NCI-H82 (cell line): ENCODE measurements around the gene SKI.
A peak's percentile ranks its signal among the peaks of the same experiment; 100 is the strongest.

ENCODE experiments used
- DNase-seq: peaks from one replicate; lab custom pipeline; 2025; lab: John Stamatoyannopoulos, UW

SKI gene

DNA sequence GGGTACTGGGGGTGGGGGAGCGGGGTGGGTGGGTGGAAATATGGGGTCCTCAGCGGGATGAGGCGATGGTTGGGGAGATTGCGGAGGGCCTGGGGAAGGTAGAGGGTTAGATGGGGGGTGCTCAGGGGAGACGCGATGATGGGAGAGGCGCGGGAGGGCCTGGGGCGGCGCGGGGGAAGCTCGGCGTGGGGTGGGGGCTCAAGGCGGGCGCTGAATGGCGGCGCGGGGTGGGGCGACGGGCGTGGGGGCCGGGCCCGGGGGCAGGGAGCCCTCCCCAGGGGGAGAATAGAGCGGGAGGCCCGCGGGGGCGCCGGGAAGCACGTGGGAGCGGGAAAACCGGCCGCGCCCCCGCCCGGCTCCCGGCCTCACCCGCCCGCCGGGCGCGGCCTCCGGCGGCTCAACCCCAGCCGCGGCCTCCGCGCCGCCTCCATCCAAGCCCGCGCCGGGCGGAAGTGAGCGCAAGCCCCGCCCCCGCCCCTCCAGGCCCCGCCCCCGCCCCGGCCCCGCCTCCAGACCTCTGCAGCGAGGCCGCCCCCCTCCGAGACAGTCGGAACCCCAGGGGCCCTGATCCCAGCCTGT is 33.7 kb upstream of the SKI start, which contains the start of gene FAAP20:
FAAP20 (minus strand) TSS at position 454 of the 579 bp plus-strand sequence; CDS start at position 431, 23 bp downstream.
- DNase-seq: peak; percentile 83

DNA sequence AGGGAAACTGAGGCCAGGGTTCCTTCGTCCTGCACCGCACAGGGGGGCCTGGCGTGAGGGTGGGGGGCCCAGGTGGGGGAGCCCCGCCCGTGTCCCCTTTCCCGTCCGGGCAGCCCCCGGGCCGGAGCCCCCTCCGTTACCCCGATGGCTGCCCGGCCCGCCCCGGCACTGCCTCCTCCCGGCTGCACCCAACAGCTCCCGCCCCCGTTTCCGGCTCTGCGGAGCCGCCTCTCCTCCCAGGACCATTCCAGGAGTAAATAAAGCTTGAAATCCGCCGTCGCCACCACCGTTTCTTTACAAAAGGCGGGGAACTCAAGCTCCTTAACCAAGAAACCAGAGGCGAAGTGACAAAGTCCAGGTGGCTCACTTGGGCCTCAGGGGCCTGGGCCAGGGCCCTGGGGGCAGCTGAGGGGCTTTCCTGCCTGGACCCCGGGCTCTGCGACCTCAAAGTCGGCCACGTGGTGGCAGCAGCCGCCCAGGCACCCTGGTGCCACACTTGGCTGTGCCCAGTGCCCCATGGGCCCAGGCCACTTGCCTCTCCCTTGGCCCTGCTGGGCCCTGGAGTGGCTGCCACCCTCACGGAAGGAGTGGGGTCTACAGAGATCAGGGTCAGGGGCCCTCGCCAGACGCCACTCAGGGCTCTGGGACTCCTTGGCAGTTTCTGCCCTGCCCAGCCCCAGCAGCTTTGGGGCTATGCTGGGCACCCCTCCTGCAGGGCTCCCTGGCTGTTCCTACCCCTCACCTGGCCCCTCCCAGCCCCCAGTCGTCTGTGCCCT is 33.0 kb upstream of the SKI start:
- peak; percentile 93 for DNase-seq

DNA sequence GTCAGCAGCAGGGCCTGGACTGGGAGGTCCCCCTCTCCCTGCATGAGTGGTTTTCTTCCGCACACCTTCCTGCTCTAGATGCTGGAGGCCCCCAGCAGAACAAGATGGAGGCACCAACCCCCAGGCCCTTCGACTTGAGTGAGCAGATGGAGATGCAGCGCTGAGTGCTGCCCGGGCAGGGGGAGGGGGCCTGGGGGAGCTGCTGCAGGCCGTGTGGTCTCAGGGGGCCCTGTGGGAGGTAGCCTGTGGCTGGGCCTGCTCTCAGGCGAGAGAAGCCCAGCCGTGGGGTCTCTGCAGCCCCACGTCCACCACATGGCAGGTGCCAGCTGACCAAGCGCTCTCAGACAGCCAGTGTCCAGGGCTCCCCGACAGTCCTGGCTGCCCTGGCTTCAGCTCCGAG is 32.3 kb upstream of the SKI start:
- peak; percentile 68 for DNase-seq

DNA sequence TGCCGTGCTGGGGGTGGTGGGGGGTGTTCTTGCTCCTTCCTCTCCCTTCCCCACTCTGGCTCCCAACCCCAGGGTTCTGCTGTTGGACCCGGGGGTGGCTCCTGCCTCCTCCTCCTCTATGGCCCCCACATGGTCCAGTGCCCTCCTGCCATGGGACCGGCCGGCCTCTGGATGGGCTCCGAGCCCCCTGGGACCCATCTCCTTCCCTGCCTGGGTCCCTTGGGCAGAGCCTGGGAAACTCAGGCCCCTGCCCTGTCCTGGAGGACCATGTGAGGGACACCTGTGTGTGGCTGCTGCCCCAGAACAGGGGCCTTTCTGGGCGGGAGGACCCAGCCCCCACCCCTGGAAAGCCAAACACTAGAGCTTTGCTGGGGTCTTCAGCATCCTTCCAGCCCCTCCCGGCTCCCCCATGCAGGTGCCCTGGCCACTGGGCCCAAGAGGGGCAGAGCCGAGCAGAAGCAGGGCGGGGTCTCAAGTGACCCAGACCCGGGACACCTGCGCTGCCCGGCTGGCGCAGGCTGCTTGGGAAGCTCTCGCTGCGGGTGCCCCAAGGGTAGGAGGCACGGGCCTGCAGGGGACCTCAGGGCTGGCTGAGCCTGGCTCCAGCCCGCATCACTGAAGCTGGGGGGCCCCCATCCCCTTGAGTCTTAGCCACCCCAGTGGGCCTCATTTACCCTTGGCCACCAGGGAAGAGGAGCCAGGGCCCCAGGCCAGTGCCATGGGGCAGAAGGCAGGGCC is 31.0 kb upstream of the SKI start:
- no peak for DNase-seq

DNA sequence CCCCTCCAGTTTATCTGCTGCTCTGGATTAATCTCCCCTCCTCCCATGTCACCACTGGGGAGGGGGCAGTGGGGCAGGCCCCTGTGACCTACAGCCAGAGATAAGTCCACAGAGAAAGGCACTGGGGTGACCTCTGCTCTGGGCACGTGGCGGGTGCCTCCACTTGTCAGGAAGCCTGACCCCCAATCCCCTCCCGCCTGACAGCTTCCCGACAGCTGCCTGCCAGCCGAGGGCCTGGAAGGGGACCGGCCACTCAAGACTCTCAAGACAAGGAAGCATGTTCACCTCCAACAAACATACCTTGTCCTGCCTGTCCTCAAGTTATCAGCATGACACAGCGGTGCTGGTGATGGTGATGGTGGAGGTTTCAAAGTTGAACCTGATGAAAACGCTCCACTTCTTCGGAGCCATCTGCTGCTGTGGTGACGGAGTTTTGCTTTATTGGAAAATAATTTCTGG is 30.4 kb upstream of the SKI start:
- DNase-seq: no peak

DNA sequence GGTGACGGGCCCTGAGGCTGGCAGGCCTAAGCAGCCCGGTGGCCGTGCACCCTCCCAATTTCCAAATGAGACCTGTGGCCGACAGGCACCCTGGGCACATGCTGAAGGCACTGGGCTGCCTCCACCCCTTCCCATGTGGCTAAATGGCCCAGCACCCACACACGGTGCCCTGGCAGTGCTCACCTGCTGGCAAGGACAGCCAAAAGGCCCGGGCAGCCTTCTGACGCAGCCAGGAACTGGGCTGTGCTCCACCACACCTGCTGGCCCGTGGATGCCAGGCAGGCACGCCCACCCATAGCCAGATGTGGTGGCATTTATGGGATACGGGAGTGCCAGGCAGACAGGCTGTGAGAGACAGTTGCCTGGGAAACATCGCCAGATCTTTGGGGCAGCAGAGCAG is 29.5 kb upstream of the SKI start:
- DNase-seq: no peak

DNA sequence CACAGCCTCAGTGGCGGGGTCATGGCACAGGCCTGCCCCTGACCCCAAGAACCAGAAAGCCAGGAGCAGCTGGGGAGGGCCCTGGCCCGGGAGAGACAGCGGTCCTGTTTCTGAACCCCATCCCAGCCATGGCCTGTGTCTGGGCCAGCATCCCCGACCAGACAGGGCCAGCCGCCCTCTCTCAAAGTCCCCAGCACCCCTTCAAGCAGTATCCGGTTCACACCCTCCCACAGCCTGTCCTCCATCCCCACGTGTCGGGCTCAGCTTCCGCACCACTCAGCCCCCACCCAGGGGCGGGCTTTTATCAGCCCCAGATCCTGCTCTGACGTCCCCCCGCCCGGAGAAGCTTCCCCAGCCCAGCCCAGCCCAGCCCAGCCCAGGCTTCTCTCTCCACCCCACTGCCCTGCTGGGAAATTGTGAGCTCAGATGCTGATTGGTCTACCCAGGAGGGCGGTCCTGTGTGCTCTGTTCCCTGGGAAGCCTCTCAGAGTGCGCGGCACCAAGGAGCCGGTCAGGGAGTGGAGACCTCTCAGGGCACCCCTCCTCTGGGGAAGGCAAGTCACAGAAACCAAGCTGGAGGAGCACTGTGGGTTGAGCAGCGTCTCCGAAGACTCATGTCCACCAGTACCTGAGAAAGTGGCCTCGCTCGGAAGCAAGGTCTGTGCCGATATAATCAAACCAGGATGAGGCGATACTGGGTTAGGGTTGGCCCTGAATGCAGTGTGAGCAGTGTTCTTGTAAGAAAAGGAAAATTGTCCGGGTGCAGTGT is 28.9 kb upstream of the SKI start:
- peak; percentile 96 for DNase-seq

DNA sequence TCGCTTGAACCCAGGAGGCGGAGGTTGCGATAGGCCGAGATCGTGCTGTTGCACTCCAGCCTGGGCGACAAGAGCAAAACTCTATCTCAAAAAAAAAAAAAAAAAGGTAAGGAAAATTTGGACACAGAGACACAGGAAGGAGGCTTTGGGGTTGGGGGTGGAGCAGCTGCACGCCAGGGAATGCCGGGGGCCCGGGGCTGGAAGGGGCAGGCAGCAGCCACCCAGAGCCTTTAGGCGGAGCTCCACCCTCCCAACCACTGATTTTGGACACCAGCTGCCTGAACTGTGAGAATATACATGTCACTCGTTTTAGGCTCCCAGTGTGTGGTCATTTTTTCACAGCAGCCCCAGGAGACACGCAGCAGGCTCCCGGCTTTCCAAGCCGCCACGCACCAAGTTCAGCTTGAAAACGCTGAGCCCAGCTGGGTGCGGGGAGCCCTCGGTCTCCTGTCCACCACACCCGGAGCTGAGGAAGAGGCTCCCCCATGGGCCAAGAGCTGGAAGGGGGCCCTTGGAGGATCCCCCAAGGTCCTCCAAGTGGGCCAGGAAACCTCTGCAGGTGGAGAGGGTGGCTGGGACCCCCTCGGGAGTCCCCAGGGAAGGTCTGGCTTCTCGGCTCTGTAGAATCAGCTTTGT is 27.7 kb upstream of the SKI start:
- no peak for DNase-seq

DNA sequence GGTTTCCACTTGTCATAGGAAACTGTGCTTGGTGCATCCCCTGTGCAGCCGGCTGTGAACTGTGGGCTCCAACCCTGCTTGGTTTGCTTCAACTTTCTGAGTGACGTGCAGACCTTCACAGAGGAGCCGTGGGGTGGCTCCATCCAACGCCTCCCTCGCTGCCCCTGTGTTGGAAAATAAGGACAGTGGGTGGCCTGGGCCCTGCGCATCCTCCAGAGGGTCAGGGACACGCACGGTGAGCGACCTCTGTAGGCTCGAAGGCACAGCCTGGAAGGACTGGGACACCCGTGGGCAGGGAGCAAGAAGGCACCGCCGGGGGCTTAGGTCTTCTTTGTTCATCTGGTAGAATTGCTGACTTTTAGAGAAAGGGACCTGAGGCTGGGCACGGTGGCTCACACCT is 27.1 kb upstream of the SKI start:
- DNase-seq: no peak

DNA sequence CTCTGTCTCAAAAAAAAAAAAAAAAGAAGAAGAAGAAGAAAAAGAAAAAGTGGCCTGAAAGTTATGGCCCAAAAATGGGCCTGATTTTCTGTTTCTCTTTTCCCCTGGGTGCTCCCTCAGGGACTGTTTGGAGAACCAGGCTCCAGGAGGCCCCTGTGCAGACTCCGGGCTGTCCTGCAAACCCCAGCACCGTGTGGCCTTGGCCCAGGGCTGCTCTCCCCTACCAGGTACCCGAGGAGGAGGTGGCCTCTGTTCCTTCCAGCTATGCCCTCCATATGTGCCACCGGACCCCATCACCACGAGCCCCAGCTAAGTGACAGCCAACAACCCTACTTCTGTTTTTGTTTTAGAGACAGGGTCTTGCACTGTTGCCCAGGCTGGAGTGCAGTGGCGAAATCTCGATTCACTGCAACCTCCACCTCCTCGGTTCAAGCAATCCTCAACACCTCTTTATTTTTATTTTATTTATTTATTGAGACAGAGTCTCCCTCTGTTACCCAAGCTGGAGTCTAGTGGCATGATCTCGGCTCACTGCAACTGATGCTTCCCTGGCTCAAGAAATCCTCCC is 26.0 kb upstream of the SKI start:
- DNase-seq: no peak

DNA sequence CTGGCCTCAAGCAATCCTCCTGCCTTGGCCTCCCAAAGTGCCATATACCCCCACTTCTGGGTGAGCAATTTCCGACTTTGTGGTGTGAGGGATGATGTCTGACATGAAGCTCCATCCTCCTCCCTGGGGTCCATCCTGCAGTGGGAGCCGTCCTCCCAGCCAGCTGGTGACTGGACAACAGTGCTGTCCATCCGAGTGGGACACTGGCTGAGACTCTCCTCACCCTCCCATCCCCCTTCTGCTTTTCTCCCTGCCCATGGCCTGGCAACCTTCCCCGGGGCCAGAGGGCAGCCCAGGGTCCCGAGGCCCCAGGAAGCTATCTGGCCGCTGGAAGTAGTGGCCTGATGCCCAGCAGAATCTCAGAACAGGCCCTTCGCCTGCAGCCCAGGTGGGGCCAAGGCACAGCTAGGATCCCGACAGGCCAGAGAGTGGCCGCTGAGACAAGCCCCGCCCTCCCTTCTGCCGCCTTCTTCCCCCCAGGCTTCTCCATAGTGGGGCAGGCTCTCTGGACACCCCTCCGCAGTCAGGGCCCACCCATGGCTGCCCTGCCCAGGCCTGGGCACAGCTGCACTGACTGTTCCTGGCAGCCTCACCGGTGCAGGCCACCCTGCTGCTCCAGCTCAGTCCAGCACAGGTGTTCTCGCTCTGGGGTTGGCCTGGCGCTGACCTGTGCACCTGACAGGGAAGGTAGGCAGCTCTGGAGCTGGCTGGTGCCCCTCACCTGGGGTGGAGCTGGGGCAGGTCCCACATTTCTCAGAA is 25.1 kb upstream of the SKI start:
- DNase-seq: no peak

DNA sequence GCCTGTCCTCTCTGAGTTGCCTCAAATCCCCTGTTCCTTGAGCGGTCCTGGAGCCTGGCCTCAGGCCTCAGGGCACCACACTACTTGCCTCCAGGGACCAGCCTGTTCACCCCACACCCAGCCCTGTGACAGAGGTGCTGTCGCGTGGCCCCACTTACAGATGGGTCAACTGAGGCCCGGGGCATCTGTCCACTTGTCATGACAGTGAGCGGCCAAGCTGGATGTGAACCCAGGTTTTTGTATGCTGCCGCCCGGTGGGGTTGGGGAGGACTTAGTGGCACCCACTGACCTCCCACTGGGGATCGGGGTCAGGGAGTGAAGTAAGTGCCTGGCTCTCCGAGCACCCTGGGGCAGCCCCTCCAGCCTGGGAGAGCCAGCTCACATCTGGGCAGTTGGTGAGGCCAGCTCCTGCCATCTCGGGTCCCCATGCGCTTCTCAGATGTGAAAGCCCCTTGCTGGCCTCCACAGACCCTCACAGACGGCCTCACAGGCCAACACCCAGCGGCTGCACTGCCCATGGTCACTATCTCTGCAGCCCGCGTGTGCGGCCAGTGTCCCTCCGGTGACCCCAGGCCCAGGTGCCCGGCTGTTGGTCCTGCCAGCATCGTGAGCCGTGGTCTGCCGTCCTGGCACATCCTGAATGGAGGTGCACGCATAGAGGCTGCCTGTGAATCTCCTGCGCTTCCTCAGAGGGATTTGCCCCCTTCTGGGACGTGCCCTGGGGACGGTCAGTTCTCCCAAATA is 24.3 kb upstream of the SKI start:
- no peak for DNase-seq

DNA sequence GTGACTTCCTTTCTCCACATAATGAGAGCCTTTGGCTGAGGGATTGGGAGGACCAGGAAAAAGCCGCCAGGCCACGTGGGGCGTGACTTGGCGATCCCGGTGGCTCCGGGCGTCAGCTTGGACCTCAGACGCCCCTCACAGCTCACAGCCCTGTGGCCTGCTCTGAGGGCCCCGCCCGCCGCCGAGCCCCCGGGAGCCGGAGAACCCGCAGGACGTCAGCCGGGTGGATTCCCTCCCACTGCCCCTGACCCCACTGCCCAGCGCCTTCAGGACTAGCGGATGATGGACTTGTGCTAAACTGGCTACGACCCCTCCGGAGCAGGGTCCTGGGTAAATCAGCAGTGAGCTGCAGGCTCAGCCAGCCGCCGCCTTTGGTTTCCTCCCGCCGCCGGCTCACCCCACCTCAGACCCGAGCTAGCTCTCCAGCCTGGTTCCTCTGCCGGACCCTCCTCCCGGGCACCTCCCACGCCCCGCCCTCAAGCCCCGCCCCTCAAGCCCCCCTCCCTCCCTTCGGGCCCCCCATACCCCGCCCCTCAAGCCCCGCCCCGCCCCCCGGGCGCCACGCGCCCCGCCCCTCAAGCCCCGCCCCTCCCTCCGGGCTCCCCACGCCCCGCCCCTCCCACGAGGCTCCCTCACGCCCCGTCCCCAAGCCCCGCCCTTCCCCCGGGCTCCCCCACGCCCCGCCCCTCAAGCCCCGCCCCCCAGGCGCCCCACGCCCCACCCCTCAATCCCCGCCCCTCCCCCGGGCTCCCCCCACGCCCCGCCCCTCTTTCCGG is 23.5 kb upstream of the SKI start:
- DNase-seq: peak; percentile 97

DNA sequence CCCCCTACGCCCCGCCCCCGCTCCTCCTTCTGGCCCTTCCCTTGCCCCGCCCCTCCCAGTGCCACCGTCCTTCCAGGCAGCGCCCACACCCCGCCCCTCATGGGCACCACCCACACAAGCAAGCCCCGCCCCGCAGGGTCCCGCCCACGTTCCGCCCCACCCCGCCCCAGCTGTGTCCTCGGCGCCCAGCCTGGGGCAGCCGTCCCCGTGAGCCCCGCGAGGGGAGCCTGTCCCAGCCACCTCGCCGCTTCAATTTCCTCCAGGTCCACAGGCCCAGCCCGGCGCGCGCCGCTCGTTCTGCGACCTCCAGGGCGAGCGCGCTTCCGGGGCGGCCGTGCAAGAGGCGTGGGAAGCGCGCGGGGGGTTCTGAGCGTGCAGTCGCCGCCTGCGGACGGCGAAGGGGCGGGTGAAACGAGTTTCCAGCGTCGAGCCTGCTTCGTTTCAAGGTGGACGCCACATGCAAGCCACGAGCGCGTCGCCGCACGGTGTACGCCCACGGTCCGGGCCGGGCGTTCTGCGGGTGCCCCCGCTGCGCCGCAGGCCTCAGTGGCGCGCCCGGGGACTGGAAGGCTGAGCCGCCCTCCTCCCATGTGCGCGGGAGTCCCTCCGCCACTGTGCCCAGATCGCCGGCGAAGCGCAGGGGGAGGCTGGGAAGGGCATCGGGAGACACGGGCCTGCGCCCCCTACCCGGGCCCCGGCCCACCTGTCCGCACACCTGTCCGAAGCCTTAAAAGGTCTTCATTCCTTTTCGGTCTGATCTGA is 22.7 kb upstream of the SKI start:
- DNase-seq: peak; percentile 97

DNA sequence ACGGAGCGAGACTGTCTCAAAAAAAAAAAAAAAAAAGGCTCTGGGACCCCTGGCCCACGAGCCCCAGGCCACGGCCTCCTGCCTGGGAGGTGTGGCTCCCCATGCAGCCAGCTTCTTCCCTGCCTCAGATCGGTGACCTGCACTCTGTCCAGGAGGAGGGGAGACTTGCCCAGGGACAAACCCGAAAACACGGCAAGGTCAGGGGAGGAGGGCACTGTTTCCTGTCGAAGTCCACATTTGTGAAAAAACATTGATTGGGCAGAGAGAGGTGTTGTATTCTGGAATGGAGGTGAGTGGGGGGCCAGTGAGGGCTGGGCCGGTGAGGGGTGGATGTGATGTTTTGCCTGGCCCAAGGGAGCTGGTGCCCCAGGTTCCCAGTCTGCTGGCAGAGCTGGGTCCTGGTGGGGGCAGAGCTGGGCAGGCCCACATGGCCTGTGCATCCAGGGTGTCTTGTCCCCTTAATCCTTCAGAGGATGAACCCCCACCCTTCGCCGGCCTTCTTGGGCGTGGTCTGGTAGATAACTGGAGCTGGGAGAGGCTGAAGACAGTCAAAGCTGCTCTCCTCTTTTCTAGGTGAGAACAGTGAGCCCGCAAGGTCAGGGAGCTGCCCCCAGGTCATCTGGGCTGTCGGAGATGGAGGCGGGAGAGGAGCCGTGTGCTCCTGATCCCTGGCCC is 21.2 kb upstream of the SKI start:
- no peak for DNase-seq

DNA sequence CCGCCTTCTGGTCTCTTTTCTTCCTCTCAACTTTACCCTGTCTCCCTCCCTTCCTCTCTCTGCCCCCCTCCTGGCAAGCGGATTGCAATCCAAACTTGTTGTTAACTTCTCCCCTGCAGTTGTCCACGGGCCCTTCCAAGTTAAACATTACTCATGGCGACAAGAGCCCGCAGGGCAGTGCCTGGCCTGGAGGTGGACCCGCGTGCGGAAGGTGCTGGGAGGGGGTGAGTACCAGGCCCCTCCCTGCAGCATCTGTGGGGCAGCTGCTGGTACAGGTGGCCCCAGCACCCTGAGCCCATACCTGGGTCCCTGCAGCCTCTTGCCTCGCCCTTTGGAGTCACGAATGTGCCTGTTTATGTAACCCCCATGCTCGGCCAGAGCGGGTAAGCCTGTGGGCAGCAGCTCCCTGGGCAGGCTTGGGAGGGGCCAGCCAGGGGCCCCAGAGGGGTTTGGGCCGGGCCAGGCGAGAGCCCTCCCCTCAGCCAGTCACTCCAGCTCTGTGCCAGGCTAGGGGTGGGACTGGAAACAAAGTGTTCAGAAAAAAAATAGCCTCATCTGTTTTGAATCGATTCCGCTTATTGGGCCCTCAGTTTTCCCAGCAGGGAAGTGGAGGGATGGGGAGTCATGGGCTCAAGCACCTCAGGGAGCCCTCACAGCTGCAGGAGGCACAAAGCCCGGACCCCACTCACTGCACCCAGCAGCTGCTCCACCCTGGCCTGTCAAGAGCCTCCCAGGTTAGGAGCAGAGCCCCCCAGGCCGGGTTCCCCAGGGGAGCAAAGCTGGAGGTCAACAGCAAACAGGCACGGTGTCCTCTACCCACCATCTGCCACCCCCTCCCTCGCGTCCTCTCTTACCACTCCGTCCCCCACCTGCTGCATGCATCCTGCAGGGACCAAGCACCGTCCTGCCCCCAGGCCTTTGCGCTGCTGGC is 19.5 kb upstream of the SKI start:
- DNase-seq: no peak
